HL-60 (cell line): ENCODE measurements around the gene SCN3A.

Source experiments
- DNase-seq, 2 experiments: peaks; one replicate each; pipeline ENCODE4 v3.0.0-alpha.2; 2010 to 2020; ENCODE audit warnings: low read depth in 1 of 2, low spot score in 1 of 2
- H3K27ac ChIP-seq: fragments of 250-450 bp; sonication (Bioruptor Pico); replicated peaks from 2 replicates; pipeline ENCODE4 v1.5.1; 2020; ENCODE audit warnings: mild to moderate bottlenecking, moderate library complexity
- H3K27me3 ChIP-seq: fragments of 250-450 bp; sonication (Bioruptor Pico); 2 replicates; pipeline ENCODE4 v1.5.1; 2021; ENCODE audit warnings: mild to moderate bottlenecking, moderate library complexity; ENCODE audit not compliant: insufficient read depth, poor library complexity, severe bottlenecking
- H3K4me3 ChIP-seq: replicated peaks from 2 replicates; pipeline ENCODE4 v1.5.1; 2011; ENCODE audit warnings: mild to moderate bottlenecking, control low read depth, low read length; ENCODE audit not compliant: insufficient read depth
- CTCF ChIP-seq: IDR thresholded peaks from one replicate; pipeline ENCODE4 v1.5.1; 2011; ENCODE audit warnings: low read length, control low read depth, inconsistent platforms; ENCODE audit not compliant: insufficient read depth
- GABPA ChIP-seq: IDR thresholded peaks from 2 replicates; pipeline ENCODE4 v1.6.1; 2012; ENCODE audit warnings: low read depth
- POLR2AphosphoS5 ChIP-seq: IDR thresholded peaks from 2 replicates; pipeline ENCODE4 v1.6.1; 2012; ENCODE audit warnings: low read depth
- REST ChIP-seq: IDR thresholded peaks from 2 replicates; pipeline ENCODE4 v1.6.1; 2012; ENCODE audit warnings: low read depth; ENCODE audit not compliant: insufficient replicate concordance
- SPI1 ChIP-seq: IDR thresholded peaks from 2 replicates; pipeline ENCODE4 v1.6.1; 2012; ENCODE audit warnings: low read depth, mild to moderate bottlenecking, borderline replicate concordance

SCN3A gene

GRCh38 chr2:165082479-165082878 is 121.4 kb downstream of the SCN3A start:
- Histone ChIP-seq H3K27me3 (no peaks in the 10 kb centered on the region), H3K4me3 (no peak overlapping the region), H3K27ac (no peak overlapping the region)
- TF ChIP-seq GABPA (no peak), CTCF (no peak), SPI1 (no peak), REST (no peak), POLR2AphosphoS5 (no peak)
- DNase-seq = no peak

GRCh38 chr2:165081276-165081675 is 122.6 kb downstream of the SCN3A start:
- TF ChIP-seq REST (no peak), CTCF (no peak), POLR2AphosphoS5 (no peak), SPI1 (no peak), GABPA (no peak)
- Histone ChIP-seq H3K4me3 (no peak overlapping the region), H3K27me3 (no peaks in the 10 kb centered on the region), H3K27ac (no peak overlapping the region)
- DNase-seq = no peak

- no peak for DNase-seq
- no peaks in the 10 kb centered on the region for H3K27me3 ChIP-seq
- TF ChIP-seq SPI1 (no peak), GABPA (no peak), REST (no peak), POLR2AphosphoS5 (no peak), CTCF (no peak)
- H3K4me3 ChIP-seq = no peak overlapping the region
- H3K27ac ChIP-seq = no peak overlapping the region
Measured at GRCh38 chr2:165079432-165079831, 124.4 kb downstream of the SCN3A start.
